ENCODE measurements around the gene GLYR1. TPM values are rescaled to one million over a fixed set of nuclear protein-coding genes. Genes with fewer than 3 reads are reported as not detected.

GLYR1 gene
- total and polyA plus RNA-seq, 2 donors (not counting 3 experiments of a cell fraction or from before 2014, with no cell fraction given), result 47.9 to 107 TPM

DNA sequence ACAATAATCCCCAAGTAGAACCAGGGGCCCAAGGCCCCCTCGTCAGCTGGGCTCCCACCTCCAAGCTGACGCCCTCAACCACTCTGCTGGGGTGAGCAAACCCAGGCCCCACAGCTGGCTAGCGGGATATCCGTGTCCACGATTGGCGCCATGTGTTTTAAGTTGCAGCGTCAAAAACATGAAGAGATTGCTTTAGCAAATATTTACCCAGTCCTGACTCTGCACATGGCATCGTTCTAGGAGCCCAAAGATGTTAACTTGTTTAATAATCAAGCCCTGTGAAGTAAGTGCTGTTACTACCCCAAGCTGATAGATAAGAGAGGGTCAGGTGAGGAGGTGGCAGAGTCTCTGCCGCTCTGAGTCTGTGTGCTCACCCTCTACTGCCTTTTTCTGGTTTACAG is 58.6 kb downstream of the GLYR1 start:
- dilution Hi-C loops (cut with MboI; ENCODE audit: extremely low pct_ligation_motif_present, low sequenced_read_pairs) (no loop called here), intact Hi-C loops (cut with micrococcal nuclease) (no loop called here)
- POLR2A ChIA-PET, result no interaction called here
- H4K20me1 ChIP-seq (replicated peaks; ENCODE audit: control insufficient read depth, extremely low read depth, insufficient read depth, low read length), result no peaks in the 10 kb centered on the region
- H3K4me3 ChIP-seq (replicated peaks in 1 of 3; ENCODE audit: insufficient read depth in 1 of 3, low read depth in 1 of 3, low read length in 3 of 3), result no peak overlapping the region
- no peak for DNase-seq (ENCODE audit: low read depth, low spot score)
- H3K4me2 ChIP-seq (ENCODE audit: insufficient read depth, low read length), result no peak overlapping the region
- no peak for FAIRE-seq
- no peaks in the 10 kb centered on the region for H3K27me3 ChIP-seq (ENCODE audit: control insufficient read depth in 2 of 2, insufficient read depth in 2 of 2, low read length in 2 of 2)
- no peaks in the 10 kb centered on the region for H3K79me2 ChIP-seq (ENCODE audit: control insufficient read depth, insufficient read depth, low read length)
- no peak overlapping the region for H3K9ac ChIP-seq (replicated peaks; ENCODE audit: extremely low read depth, insufficient read depth, low read length)
- no TSS peak for BruUV-seq (replicated peaks)
- H3K4me1 ChIP-seq (ENCODE audit: control insufficient read depth, extremely low read depth, insufficient read depth, low read length), result no peaks in the 10 kb centered on the region
- no peaks in the 10 kb centered on the region for H3K9me1 ChIP-seq (replicated peaks; ENCODE audit: control insufficient read depth, extremely low read depth, insufficient read depth, low read length)
- CTCF ChIA-PET, result interaction anchor here (1.3 kb wide), 1 partner anchor 12 kb away, joined by 5 read pairs; no protein-coding TSS in a partner anchor
- H3K9me3 ChIP-seq (replicated peaks; ENCODE audit: control insufficient read depth, insufficient read depth, low read length), result no peaks in the 10 kb centered on the region
- no peak overlapping the region for H3K27ac ChIP-seq (ENCODE audit: insufficient read depth, low read depth, low read length)
- no peaks in the 10 kb centered on the region for H3K36me3 ChIP-seq (ENCODE audit: control insufficient read depth in 2 of 2, extremely low read depth in 1 of 2, insufficient read depth in 2 of 2, low read length in 2 of 2)
- TF ChIP-seq FOS (IDR thresholded peaks at IDR 0.05; ENCODE audit: borderline replicate concordance, insufficient read depth, low read length) (no peak), POLR2AphosphoS5 (IDR thresholded peaks at IDR 0.05; ENCODE audit: insufficient read depth, low read depth, low read length) (no peak), JUN (IDR thresholded peaks at IDR 0.05; ENCODE audit: borderline replicate concordance, insufficient read depth, insufficient read length, low read depth) (no peak), MYC (IDR thresholded peaks at IDR 0.05; ENCODE audit: low read depth, low read length) (no peak), POLR2A (IDR thresholded peaks at IDR 0.05; ENCODE audit: low read depth, low read length) (no peak), GATA2 (IDR thresholded peaks at IDR 0.05; ENCODE audit: insufficient read depth, insufficient read length, low read depth, low read length) (no peak), EZH2 (IDR thresholded peaks at IDR 0.05; ENCODE audit: borderline replicate concordance, low read depth, low read length, severe bottlenecking) (no peak)
- TF ChIP-seq, protein P1, sequence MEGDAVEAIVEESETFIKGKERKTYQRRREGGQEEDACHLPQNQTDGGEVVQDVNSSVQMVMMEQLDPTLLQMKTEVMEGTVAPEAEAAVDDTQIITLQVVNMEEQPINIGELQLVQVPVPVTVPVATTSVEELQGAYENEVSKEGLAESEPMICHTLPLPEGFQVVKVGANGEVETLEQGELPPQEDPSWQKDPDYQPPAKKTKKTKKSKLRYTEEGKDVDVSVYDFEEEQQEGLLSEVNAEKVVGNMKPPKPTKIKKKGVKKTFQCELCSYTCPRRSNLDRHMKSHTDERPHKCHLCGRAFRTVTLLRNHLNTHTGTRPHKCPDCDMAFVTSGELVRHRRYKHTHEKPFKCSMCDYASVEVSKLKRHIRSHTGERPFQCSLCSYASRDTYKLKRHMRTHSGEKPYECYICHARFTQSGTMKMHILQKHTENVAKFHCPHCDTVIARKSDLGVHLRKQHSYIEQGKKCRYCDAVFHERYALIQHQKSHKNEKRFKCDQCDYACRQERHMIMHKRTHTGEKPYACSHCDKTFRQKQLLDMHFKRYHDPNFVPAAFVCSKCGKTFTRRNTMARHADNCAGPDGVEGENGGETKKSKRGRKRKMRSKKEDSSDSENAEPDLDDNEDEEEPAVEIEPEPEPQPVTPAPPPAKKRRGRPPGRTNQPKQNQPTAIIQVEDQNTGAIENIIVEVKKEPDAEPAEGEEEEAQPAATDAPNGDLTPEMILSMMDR (IDR thresholded peaks at IDR 0.05; ENCODE audit: extremely low read depth in 1 of 2, insufficient read depth in 1 of 2, low read depth in 1 of 2, low read length in 2 of 2), result no peak
- TF ChIP-seq, protein P2, sequence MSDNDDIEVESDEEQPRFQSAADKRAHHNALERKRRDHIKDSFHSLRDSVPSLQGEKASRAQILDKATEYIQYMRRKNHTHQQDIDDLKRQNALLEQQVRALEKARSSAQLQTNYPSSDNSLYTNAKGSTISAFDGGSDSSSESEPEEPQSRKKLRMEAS (IDR thresholded peaks at IDR 0.05; ENCODE audit: insufficient read depth, insufficient read length), result no peak
- H2AFZ ChIP-seq (ENCODE audit: low read depth, low read length), result no peak overlapping the region

All from endothelial cell of umbilical vein (primary cell).